Liver (tissue), 9 donors: ENCODE measurements around the gene CPZ. TPM values are rescaled to one million over a fixed set of nuclear protein-coding genes. Genes with fewer than 3 reads are reported as not detected.
A peak's percentile ranks its signal among the peaks of the same experiment; 100 is the strongest.

Experiments
- DNase-seq: peaks from one replicate; pipeline ENCODE4 v3.0.0-alpha.2; 2017; ENCODE audit warnings: low spot score
- H3K27ac ChIP-seq, 2 donors: one replicate each; pipeline ENCODE4 v1.7.0; 2013; ENCODE audit warnings: inconsistent platforms in 2 of 2, low read length in 2 of 2, control low read depth in 1 of 2, low read depth in 1 of 2, mild to moderate bottlenecking in 1 of 2
- H3K27me3 ChIP-seq, 4 donors: one replicate each; pipeline versions ENCODE4 v1.6.1 to v1.7.0; 2013; ENCODE audit warnings: low read length in 3 of 4, inconsistent platforms in 1 of 4, mild to moderate bottlenecking in 1 of 4, moderate library complexity in 1 of 4; ENCODE audit not compliant: control insufficient read depth in 4 of 4, insufficient read depth in 4 of 4
- H3K36me3 ChIP-seq, 4 donors: one replicate each; pipeline versions ENCODE4 v1.6.1 to v1.7.0; 2013; ENCODE audit warnings: low read length in 3 of 4, mild to moderate bottlenecking in 3 of 4, low read depth in 1 of 4, moderate library complexity in 1 of 4; ENCODE audit not compliant: control insufficient read depth in 4 of 4, insufficient read depth in 3 of 4
- H3K4me1 ChIP-seq, 4 donors: one replicate each; pipeline versions ENCODE4 v1.6.1 to v1.7.0; 2013; ENCODE audit warnings: low read length in 3 of 4, mild to moderate bottlenecking in 3 of 4, moderate library complexity in 1 of 4; ENCODE audit not compliant: control insufficient read depth in 4 of 4, insufficient read depth in 4 of 4
- H3K4me3 ChIP-seq, 3 donors: one replicate each; pipeline versions ENCODE4 v1.6.1 to v1.7.0; 2013; ENCODE audit warnings: low read length in 3 of 3, control low read depth in 1 of 3, low read depth in 1 of 3, mild to moderate bottlenecking in 1 of 3
- H3K9ac ChIP-seq, 2 donors: one replicate each; pipeline ENCODE4 v1.7.0; 2013; ENCODE audit warnings: low read length in 2 of 2, mild to moderate bottlenecking in 2 of 2, moderate library complexity in 2 of 2, control low read depth in 1 of 2, low read depth in 1 of 2
- H3K9me3 ChIP-seq, 4 donors: one replicate each; pipeline versions ENCODE4 v1.6.1 to v1.7.0; 2013; ENCODE audit warnings: low read length in 3 of 4; ENCODE audit not compliant: control insufficient read depth in 4 of 4
- EGR1 ChIP-seq, 2 donors: IDR thresholded peaks; 2 replicates each; pipeline ENCODE4 v1.6.1; 2016 to 2018; ENCODE audit warnings: antibody characterized with exemption in 2 of 2, low read depth in 2 of 2
- FOXA2 ChIP-seq: IDR thresholded peaks from 2 replicates; pipeline ENCODE4 v1.6.1; 2016; ENCODE audit warnings: antibody characterized with exemption
- HNF4A ChIP-seq, 2 donors: conservative IDR thresholded peaks; 2 replicates each; pipeline ENCODE4 v1.6.1; 2016; ENCODE audit warnings: antibody characterized with exemption in 2 of 2, mild to moderate bottlenecking in 2 of 2
- HNF4G ChIP-seq: IDR thresholded peaks from 2 replicates; pipeline ENCODE4 v1.6.1; 2016; ENCODE audit warnings: antibody characterized with exemption
- NR2F2 ChIP-seq: IDR thresholded peaks from 2 replicates; pipeline ENCODE4 v1.6.1; 2016; ENCODE audit warnings: antibody characterized with exemption
- RAD21 ChIP-seq, 2 donors: IDR thresholded peaks; 2 replicates each; pipeline ENCODE4 v1.6.1; 2016; ENCODE audit warnings: antibody characterized with exemption in 2 of 2, mild to moderate bottlenecking in 2 of 2
- RXRA ChIP-seq, 2 donors: IDR thresholded peaks; 2 replicates each; pipeline ENCODE4 v1.6.1; 2017 to 2018; ENCODE audit warnings: antibody characterized with exemption in 2 of 2, mild to moderate bottlenecking in 1 of 2
- SP1 ChIP-seq: IDR thresholded peaks from 2 replicates; pipeline ENCODE4 v1.6.1; 2018; ENCODE audit warnings: antibody characterized with exemption, mild to moderate bottlenecking
- YY1 ChIP-seq: IDR thresholded peaks from 2 replicates; pipeline ENCODE4 v1.6.1; 2016; ENCODE audit warnings: antibody characterized with exemption, mild to moderate bottlenecking
- WGBS: extraction: QIAGEN DNeasy Blood & Tissue Kit; methylation state at CpG from one replicate; pipeline ENCODE4 v1.1.7; 2013; 5-methylcytosine and 5-hydroxymethylcytosine counted together
- polyA plus RNA-seq, 2 donors: library from polyadenylated mRNA; stranded (reverse) in 1 of 2; unstranded in 1 of 2; fragments of 200-250 nt in 1 of 2; fragments of >200 nt in 1 of 2; fragmentation: Nextera tagmentation in 1 of 2; extraction: Ambion mirVana in 1 of 2; gene quantifications; one replicate each; pipeline versions ENCODE4 v1.2.1 to v1.2.3, GENCODE V29; 2013 to 2015
- total RNA-seq, 2 donors: library from RNA; depleted of rRNA; stranded (reverse); fragments of >200 nt; gene quantifications; one replicate each; pipeline ENCODE4 v1.2.3, GENCODE V29; 2014
- TF ChIP-seq, protein P1 (sequence below): IDR thresholded peaks from 2 replicates; pipeline ENCODE4 v1.6.1; 2016; ENCODE audit warnings: antibody characterized with exemption, mild to moderate bottlenecking
- TF ChIP-seq, protein P2 (sequence below): IDR thresholded peaks from 2 replicates; pipeline ENCODE4 v1.6.1; 2016; ENCODE audit warnings: antibody characterized with exemption
- TF ChIP-seq, protein P3 (sequence below): fragments of 150-350 bp; IDR thresholded peaks from 2 replicates; pipeline ENCODE4 v1.5.1; 2017; ENCODE audit warnings: improper control_type of control experiment, low read depth, low read length; ENCODE audit not compliant: missing input control
- TF ChIP-seq, protein P4 (sequence below): IDR thresholded peaks from 2 replicates; pipeline ENCODE4 v1.6.1; 2016; ENCODE audit warnings: antibody characterized with exemption
- donor health status: healthy.
- donor health status: healthy.
- donor health status: healthy.
- donor health status: healthy.
- donor health status: healthy.

The CPZ gene
- total and polyA plus RNA-seq, 4 donors: 0.51 to 1.8 (median 1.4) TPM

DNA sequence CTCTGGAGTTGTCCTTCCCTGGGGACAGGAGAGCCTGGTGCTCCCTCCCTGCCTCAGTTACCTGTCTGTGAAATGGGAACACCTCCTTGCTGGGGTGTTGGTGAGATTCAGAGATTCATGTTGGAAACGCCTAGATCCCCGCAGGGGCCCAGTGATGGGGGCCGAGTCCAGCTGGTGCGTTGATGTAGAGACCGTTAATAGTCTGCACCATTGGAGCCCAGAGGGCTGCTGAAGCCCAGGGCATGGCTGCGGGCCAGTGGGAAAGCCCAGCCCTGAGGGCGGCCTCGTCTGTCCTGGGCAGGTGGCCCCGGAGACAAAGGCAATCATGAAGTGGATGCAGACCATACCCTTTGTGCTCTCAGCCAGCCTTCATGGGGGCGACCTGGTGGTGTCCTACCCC is 14.4 kb downstream of the CPZ start:
- TF ChIP-seq HNF4A (conservative IDR thresholded peaks at IDR 0.05) (no peak), RAD21 (IDR thresholded peaks at IDR 0.05) (no peak), HNF4G (no peak), EGR1 (IDR thresholded peaks at IDR 0.05; ENCODE audit: low read depth in 2 of 2) (no peak), RXRA (IDR thresholded peaks at IDR 0.05) (no peak), FOXA2 (no peak), SP1 (no peak), NR2F2 (no peak)
- TF ChIP-seq, protein P1, sequence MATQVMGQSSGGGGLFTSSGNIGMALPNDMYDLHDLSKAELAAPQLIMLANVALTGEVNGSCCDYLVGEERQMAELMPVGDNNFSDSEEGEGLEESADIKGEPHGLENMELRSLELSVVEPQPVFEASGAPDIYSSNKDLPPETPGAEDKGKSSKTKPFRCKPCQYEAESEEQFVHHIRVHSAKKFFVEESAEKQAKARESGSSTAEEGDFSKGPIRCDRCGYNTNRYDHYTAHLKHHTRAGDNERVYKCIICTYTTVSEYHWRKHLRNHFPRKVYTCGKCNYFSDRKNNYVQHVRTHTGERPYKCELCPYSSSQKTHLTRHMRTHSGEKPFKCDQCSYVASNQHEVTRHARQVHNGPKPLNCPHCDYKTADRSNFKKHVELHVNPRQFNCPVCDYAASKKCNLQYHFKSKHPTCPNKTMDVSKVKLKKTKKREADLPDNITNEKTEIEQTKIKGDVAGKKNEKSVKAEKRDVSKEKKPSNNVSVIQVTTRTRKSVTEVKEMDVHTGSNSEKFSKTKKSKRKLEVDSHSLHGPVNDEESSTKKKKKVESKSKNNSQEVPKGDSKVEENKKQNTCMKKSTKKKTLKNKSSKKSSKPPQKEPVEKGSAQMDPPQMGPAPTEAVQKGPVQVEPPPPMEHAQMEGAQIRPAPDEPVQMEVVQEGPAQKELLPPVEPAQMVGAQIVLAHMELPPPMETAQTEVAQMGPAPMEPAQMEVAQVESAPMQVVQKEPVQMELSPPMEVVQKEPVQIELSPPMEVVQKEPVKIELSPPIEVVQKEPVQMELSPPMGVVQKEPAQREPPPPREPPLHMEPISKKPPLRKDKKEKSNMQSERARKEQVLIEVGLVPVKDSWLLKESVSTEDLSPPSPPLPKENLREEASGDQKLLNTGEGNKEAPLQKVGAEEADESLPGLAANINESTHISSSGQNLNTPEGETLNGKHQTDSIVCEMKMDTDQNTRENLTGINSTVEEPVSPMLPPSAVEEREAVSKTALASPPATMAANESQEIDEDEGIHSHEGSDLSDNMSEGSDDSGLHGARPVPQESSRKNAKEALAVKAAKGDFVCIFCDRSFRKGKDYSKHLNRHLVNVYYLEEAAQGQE: no peak
- TF ChIP-seq, protein P2, sequence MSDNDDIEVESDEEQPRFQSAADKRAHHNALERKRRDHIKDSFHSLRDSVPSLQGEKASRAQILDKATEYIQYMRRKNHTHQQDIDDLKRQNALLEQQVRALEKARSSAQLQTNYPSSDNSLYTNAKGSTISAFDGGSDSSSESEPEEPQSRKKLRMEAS: no peak
- TF ChIP-seq, protein P3, sequence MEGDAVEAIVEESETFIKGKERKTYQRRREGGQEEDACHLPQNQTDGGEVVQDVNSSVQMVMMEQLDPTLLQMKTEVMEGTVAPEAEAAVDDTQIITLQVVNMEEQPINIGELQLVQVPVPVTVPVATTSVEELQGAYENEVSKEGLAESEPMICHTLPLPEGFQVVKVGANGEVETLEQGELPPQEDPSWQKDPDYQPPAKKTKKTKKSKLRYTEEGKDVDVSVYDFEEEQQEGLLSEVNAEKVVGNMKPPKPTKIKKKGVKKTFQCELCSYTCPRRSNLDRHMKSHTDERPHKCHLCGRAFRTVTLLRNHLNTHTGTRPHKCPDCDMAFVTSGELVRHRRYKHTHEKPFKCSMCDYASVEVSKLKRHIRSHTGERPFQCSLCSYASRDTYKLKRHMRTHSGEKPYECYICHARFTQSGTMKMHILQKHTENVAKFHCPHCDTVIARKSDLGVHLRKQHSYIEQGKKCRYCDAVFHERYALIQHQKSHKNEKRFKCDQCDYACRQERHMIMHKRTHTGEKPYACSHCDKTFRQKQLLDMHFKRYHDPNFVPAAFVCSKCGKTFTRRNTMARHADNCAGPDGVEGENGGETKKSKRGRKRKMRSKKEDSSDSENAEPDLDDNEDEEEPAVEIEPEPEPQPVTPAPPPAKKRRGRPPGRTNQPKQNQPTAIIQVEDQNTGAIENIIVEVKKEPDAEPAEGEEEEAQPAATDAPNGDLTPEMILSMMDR: no peak
- TF ChIP-seq, protein P4, sequence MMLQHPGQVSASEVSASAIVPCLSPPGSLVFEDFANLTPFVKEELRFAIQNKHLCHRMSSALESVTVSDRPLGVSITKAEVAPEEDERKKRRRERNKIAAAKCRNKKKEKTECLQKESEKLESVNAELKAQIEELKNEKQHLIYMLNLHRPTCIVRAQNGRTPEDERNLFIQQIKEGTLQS: no peak
- Histone ChIP-seq H3K9ac (no peak overlapping the region), H3K36me3 (no peaks in the 10 kb centered on the region), H3K4me1 (no peaks in the 10 kb centered on the region), H3K9me3 (no peaks in the 10 kb centered on the region), H3K27me3 (no peaks in the 10 kb centered on the region), H3K27ac (no peak overlapping the region), H3K4me3 (no peak overlapping the region)
- no peak for DNase-seq
- WGBS: 76% methylated on average over 10 of the region's 10 CpGs

DNA sequence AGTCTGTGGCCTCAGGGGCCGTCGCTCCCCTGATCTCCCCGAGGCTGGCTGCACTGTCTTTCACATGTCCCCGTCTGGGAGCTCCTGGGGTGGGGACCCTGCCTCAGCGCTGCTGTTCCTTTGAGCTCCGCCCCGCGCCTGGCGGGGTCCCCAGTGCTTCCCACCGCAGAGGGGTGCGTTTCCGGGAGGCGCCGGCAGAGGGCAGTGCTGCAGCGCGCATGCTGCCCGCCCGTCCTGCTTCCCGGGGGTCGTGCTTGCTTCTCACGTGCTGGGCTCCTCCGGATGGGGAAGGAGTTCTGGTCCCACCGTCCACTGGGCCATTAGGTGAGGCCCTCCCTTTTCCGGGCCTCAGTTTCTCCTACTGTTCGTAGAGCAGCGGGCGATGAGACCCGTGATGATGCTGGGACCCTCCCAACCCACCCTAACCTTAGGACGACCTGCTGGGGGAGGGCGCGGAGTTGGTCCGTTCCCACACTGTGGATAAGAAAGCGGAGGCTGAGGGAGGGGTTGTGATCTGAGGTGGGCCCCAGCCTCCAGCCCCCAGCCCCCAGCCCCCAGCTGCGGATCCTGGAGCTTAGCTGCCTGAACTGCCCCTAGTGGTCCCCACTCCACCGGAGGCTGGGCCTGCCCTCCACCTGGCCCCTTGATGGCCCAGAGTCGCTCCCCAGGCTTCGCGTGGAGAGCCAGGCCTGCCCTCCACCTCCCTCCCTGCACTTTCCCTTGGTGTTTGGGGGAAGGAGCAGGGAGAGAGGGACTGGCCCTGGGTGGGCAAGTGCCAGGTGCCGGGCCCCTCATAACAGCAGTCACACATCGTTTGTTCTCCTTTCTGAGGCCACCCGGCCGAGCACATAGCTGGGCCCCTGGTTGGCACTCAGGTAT is 15.3 kb downstream of the CPZ start:
- Histone ChIP-seq H3K36me3 (no peaks in the 10 kb centered on the region), H3K4me3 (no peak overlapping the region), H3K27ac (no peak overlapping the region), H3K9ac (no peak overlapping the region), H3K4me1 (no peaks in the 10 kb centered on the region), H3K27me3 (no peaks in the 10 kb centered on the region), H3K9me3 (no peaks in the 10 kb centered on the region)
- TF ChIP-seq YY1 (no peak), RAD21 (IDR thresholded peaks at IDR 0.05) (peak; percentile 62 to 72)
- TF ChIP-seq, protein P3: peak; percentile 74
- WGBS: 20% methylated on average over 42 of the region's 42 CpGs
- peak; percentile 70 for DNase-seq
